Pulmonary artery endothelial cell (primary cell): Measurements from ENCODE around the gene AQP9. TPM values are rescaled to one million over a fixed set of nuclear protein-coding genes. Genes with fewer than 3 reads are reported as not detected.
"Not testable (repeated sequence)": the region's sequence is repeated elsewhere in the genome, so short reads cannot be mapped to it uniquely, and the experiment has no call there.

Experiments used
- DNase-seq: peaks from one replicate; pipeline ENCODE4 v3.0.0-alpha.2; 2011; ENCODE audit warnings: low read depth, low spot score
- total RNA-seq: library from RNA; depleted of rRNA; stranded (reverse); fragments of >200 nt; gene quantifications from 2 replicates; pipeline ENCODE4 v1.2.3, GENCODE V29; 2014

Gene AQP9, protein sequence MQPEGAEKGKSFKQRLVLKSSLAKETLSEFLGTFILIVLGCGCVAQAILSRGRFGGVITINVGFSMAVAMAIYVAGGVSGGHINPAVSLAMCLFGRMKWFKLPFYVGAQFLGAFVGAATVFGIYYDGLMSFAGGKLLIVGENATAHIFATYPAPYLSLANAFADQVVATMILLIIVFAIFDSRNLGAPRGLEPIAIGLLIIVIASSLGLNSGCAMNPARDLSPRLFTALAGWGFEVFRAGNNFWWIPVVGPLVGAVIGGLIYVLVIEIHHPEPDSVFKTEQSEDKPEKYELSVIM
- total RNA-seq = not detected in 2 replicates

DNA sequence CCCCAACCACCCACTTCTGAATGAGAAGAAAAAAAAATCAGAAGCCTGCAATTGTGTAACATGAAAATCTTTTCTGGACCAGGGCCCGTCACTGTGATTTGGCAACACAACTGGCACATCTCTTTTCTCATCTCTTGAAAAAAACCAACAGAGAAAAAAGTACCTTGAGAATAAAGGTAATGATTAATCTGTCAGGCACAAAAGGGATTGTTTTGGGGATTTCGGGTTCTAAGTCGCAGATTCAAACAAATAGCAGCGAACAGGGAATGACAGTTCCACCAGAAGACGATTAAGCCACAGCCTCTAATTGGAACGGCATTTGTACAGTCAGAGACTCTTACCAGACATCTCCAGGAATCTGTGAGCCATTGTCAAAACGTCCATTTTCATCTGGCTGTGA lies at the start of gene AQP9:
AQP9 (plus strand) TSS at position 276 of the 400 bp plus-strand sequence. CDS start 185 bp downstream, outside the sequence.
- no peak for DNase-seq

DNA sequence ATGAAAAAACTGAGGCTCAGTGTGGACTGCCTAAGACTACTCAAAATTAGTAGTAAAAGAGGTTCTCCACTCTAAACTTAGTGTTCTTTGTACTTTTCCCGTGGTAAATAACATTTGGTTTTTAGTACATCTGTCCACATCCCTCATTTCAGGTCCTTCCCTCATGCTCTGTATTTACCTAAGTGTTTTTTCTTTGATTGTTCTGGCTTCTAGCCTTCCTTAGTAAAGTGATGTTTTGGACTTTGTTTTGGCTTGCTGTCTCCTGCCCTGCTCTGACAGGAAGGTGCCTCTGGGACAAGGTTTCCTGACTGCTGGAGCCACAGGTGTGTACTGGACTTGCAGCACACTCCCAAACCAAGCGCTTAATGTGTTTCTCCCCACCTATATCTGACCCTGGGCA lies 42.8 kb upstream of the AQP9 start:
- no peak for DNase-seq

DNA sequence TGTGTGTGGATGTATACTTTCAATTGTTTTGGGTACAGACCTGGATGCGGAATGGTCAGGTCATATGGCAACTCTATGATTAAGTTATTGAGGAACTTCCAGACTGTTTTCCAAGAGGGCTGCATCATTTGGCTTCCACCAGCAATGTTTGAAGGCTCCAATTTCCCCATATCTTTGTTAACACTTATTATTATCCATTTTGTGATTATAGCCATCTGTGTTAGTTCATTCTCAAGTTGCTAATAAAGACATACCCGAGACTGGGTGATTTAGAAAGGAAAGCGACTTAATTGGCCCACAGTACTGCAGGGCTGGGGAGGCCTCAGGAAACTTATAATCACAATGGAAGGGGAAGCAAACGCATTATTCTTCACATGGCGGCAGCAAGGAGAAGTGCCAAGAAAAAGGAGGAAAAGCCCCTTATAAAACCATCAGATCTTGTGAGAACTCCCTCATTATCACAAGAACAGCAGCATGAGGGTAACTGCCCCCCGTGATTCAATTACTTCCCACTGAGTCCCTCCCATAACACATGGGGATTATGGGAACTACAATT lies 41.6 kb upstream of the AQP9 start:
- DNase-seq = no peak

DNA sequence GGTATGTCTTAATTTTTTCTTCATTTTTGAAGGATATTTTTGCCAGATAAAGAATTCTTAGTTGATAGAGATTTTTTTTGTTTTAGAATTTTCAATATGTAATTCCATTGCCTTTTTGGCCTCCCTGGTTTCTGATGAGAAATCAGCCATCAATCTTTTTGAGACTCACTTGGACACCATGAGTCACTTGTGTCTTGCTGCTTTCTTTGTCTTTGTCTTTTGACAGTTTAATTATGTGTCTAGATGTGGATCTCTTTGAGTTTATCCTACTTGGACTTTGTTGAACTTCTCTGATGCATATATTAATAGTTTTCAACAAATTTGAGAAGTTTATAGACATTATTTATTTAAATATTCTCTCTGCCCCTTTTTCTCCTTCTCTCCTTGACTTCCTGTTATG lies 34.7 kb upstream of the AQP9 start:
- DNase-seq = no peak

DNA sequence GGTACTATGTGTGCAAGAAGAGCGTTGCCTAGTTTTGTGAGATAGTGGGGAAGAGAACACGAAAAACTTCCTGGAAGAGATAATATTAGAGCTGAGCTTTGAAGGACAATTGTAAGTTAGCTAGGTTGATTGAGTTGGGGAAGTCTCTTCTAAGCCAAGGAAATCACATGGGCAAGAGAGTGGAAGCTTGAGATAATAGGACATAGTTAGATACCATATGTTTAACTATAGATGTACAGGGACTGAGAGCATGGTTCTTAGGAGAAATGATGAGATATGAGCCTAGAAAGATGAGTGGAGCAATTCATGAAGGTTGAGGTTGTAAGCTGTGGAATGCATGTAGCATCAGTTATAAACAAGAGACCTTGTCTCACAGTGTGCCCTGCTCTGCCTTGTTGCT lies 30.1 kb upstream of the AQP9 start:
- DNase-seq = no peak

DNA sequence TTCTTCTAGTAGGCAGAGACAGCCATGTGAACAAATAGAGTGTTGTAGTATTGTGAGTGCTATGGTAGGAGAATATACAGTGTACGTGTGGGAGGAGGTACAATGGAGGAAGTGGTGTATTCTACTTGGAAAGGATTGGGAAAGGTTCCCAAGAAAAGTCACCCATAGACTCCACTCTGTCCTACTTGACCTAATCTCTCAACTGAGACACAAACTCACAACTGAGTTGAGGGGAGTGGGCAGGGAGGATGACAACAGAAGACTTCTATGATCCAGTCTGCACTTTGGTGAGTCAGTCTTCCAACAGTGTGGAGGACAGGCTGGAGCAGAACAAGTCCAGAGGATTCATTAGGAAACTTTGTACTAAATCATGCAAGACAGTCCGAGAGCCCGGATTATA lies 28.8 kb upstream of the AQP9 start:
- DNase-seq = no peak

DNA sequence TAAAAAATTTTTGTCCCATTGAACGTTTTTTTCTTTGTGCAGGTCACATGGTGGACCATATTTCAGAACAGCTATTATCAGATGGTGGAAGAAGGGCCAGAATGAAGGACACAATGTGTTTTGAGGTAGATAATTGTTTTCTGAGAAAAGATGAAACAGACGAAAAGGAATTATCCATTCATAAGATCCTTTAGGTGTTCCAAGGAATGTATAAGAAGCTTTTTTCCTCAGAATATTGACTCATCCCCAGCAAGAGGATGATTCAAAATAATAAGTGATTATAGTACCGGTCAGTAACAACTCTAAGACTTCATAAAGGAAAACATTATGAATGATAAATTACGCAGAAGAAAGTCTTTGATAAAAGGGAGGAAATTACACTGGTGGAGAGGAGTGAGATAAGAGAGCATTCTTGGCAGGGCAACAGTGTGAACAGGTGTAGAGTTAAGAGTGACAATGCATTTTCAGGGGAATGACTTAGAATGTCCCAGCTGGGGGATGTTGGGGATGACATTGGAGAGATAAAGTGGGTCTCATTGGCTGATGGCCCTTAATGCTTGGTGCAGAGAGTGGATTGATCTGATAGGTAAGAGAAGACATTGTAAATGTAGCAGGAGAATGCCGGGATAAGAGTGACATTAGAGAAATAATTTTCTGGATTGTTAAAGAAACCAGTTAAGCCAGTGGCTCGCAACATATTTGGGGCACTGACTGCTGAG lies 27.0 kb upstream of the AQP9 start:
- no peak for DNase-seq

DNA sequence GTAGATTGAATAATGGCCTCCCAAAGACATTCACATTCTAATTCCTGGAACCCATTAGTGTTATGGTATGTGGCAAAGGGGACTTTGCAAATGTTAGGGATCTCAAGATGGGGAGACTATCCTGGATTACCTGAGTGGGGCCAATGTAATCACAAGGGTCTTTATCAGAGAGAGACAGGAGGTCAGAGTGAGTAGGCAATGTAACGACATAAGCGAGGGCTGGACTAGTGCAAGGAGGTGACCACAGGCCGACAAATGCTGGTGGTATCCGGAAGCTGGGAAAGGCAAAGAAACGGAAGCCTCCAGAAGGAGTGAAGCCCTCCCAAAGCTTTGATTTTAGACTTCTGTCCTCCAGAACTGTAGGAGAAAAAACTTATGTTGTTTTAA lies 26.5 kb upstream of the AQP9 start:
- DNase-seq = no peak

DNA sequence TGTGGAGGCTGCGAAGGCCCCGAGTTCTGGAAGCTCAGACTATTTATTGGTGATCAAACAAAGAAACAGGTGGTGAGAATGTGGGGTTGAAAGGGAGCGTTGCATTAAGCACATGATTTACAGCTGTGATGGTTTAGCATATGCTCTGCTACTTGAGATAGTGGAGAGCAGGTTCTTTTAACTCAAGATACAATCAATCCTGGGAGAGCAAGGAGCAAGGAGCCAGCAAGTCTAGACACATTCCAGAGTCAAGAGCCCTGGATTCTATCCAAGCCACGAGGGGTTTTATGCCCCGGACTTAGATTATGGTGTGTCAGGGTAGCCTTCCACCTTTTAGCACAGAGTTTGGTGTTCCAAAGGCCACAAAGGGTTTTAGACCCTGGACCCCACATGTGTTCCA lies 24.8 kb upstream of the AQP9 start:
- DNase-seq = not testable (repeated sequence)

DNA sequence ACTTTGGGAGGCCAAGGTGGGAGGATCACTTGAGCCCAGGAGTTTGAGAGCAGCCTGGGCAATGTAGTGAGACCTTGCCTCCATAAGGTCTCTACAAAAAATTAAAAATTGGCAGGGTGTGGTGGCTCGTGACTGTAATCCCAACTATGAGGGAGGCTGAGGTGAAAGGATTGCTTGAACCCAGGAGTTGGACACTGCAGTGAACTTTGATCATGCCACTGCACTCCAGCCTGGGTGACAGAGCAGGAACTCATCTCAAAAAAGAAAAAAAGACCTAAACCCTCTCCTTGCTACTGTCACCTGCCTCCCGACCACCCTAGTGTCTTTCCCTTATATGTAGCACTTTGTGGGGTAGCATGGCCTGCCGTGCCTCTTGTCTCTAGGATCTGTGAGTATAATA lies 23.8 kb upstream of the AQP9 start:
- no peak for DNase-seq

DNA sequence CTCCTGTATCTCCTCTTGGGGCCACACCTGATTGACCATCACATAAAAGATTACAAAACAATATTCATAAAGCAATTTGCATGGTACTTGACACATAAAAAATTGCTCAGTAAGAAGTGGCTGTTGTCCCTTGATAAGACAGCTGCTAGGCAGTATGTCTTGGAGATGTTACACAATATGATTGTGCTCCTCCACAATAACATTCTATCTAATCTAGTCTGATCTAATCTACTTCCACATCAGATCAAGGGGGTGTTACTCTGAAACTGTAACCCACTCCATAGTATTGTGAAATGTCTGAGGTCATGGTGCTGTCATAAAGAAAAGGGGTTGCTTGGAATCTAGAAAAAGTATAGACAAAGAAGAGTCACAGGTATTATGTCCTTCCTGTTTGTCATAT lies 23.4 kb upstream of the AQP9 start:
- DNase-seq = no peak

DNA sequence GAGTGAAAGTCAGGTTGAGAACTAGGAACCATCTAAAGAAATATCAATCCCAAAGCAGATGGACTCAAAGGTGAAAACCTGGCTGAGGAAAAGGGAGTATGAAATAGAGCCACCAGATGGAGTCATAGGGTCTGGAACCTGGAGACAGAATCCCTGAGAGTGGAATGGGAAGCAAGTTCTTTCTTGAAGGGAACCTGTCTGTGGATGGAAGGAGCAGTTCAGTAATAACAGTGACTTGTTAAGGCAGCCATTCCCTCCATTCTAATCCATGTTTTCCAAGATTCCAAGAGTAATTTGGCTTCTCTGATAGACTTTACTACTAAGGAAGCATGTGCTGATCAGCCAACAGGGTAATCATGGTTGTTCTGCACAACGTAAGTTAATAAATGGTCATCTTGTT lies 22.5 kb upstream of the AQP9 start:
- no peak for DNase-seq

DNA sequence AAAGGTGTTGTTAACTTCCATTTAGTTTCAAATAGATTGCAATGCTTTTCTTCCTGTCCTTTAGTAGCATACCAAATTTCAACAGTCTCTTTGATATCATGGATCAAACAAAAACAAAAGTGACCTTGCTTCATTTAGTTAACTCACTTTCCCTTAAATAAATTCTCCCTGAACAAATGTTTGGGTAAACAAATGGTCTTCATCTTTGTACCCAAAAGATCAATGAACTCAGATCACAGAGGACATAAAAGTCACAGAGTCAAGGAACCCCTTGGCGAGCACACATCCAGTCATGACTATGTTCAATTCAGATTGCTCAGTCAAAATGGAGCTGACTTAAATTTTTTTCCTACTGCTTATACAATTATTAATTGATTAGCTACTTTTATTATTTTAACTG lies 20.6 kb upstream of the AQP9 start:
- no peak for DNase-seq

DNA sequence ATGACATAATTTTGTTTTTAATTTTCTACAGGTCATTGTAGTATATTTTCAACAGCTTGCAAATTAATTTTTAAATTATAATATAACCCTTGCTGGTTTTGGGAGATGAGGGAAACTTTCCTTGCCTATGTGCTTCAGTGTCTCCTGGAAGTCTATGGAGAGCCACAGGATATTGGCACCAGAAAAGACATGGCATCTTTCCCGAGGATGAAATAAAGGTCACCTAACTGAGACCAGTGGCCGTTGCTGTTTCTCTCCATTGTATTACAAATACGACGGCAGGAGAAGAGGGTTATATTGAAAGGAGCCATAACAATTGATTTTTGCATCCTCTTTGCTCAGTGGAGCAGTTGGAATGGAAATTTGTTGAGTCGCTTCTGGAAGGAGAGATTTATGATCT lies 19.9 kb upstream of the AQP9 start:
- no peak for DNase-seq

DNA sequence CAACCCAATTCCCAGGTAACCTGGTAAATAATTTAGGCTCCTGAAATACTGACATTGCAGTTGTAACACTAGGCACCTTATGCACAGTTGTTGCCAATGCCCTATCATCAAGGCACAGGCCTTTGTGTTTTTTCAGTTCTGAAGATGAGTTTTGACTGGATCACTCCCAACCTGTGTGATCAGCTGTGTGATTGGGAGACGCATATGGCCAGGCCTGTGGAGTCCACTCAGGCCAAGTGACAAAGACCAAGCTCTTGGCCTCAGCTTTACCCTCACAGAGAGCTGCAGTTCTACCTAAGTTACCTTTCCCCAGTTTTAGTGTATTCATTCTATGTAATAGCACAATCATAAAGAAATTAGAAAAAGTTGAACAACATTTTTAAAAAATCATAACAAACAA lies 19.2 kb upstream of the AQP9 start:
- no peak for DNase-seq

DNA sequence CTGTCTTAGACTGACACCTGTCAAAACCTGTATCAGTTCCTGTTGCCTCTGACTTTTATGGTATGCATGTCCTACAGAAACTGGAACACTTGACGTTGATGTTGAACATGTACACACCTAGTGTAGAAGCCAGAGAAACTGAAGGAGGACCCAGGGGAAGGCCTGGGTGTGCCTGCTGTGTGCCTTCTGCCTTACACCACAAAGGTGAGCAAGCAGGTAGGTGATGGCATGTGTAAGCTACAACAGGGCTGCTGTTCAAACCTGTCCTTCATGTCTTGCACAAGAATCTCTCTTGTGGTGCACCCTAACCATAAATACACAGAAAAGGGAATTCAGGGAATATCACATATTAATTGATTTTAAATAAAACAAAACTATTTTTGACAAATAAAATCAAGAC lies 13.6 kb upstream of the AQP9 start:
- no peak for DNase-seq

DNA sequence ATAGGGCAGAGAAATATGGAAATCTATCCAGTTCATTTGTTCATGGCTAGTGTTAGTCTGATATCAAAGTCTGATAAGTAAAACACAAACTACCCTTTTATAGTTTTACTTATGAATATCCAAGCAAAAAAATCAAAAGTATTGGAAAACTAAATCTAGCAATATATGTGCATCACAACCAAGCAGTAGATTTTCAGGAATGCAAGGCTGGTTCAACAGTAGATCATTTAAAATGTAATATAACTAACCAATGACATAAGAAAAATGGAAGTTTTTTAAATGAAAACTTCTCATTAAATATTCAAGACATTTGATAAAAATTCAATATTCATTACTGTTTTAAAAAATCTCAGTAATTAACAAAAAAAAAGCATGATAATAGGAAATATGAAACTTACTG lies 12.8 kb upstream of the AQP9 start:
- no peak for DNase-seq

DNA sequence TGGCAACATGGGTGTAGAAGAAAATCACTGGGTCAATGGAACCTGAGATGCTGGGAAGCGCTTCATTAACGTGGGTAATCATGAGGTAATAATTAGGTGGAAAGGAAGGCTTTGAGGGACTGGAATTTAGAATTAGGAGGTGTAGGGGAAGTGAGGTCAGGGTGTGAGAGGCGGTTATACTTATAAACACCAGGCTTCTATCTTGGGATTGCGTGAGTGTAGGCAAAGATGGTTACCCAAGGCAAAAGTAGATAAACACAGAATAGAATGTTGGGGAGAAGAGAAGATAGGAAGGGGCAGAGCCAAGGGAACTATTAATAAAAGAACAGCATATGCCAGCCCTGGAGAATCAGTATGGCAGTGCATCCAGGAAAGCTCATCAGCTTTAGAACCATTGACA lies 3.3 kb upstream of the AQP9 start:
- DNase-seq = no peak

DNA sequence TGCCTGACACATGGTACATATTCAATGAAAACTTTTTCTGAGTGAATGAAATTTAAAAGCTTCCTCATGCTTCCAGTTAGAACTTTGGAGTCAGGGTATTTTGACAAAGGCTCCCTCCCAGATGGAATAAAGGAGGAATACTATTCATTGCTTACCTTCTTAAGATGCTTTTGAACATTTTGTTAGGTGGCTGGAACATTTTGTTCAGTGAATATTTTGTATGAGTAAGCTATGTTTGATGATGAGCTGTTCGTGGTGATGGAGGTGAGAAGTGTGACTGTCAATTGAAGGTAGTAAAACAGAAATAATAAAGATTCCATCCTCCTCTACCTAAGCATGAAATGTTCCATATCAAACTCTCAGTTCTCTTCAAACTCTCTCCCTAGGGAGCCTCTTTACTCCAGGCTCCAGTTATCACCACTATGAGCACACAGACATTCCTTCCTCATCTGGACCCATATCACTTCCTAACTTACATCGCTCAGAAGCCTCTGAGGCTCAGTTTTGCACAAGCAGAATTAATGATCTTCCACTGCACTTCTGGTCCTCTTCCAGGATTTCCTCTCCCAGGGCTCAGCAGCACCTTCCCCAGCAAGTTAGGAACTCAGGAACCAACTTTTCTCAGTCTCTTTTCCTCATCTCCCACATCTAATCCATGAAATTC lies 2.5 kb upstream of the AQP9 start:
- no peak for DNase-seq

DNA sequence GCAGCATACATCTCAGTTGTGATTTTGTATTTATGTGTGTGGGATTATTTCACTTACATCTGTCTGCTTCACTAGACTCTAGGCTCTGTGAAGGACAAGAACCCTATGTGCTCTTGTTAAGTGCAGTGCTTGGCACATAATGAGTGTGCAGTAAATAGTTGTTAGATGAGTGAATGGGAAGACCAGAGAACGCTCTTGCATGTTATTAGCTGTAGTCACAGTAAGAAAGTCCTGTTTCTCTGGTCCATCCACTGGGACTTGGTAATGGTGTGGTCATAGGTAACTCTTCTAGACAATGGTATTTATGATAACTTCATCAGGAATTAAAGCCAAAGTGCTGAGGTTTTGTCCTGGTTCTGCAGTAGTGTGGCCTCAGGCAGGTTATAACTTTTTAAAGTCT lies 1.4 kb upstream of the AQP9 start:
- no peak for DNase-seq

DNA sequence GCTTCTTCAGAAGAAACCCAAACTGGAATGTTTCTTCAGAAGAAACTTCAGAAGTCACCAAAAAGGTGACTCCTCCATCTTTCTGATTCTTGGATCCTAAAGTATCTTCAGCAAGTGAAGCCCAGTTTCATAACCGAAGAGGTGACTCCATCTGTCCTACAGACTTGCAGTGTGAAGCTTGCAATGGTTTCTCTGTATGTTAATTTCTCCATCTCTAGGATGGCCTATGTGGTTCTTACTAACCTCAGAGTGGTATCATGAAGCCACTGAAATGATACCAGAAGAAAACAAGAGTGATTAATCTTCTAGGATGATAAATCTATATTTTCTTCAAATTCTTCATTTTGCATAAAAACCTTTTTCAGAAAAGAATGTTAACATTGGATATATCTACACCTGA lies 495 bp upstream of the AQP9 start:
- no peak for DNase-seq

DNA sequence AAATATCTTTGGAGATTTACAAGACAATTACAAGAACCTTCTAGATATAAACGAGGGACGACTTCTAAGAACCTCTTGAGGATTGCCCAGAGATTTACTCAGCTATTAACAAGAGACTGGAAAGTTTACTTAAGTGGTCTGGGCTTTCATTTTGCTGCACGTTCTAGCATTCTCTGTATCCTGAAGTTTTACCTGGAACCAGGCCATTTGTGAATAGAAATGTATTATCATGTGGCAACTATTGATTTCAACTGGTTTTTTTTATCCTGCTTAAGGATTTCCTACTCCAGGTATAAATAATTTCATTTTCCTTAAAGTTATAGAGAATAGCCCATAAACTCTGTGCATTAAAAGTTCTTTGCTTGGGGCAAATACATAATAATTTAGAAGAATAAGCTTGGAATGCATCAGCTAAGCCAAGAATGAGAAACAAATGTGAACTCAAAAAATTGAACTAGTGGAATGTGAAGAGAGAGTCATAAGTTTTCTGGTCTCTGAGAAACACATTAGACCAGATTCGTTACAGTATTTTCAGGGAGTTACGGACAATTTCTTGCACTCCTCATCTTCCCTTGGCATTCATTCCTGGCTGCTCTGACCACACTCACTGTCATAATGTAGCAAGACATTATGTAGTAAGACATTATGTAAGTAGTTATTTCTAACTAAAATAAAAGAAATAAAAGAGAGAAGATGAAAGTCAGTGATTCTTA lies 1.3 kb downstream of the AQP9 start:
- no peak for DNase-seq
